DMS53 treated with DMSO at 0.1 percent for 48 hours (cell line): Measurements from ENCODE around the gene ABCC6.
"Not testable (repeated sequence)": the region's sequence is repeated elsewhere in the genome, so short reads cannot be mapped to it uniquely, and the experiment has no call there.

ENCODE experiments used
- DNase-seq: peaks from one replicate; lab custom pipeline; 2025; ENCODE audit not compliant: unreplicated experiment; lab: John Stamatoyannopoulos, UW

ABCC6 gene

GRCh38 chr16:16118337-16118736 is 105.0 kb downstream of the ABCC6 start:
- DNase-seq = no peak

DNA sequence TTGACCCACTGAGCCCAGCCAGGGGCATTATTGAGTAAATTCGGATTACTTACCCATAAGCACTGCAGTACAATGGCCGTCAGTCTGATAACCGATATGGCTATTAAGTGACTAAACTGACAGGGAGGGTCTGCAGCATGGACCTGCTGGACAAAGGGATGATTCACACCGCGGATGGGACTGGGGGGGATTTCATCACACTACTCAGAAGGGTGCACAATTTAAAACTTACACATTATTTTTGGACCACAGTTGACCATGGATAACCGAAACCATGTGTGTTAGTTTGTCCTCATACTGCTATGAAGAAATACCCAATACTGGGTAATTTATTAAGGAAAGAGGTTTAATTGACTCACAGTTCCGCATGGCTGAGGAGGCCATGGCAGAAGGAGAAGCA is 106.5 kb downstream of the ABCC6 start:
- no peak for DNase-seq

DNA sequence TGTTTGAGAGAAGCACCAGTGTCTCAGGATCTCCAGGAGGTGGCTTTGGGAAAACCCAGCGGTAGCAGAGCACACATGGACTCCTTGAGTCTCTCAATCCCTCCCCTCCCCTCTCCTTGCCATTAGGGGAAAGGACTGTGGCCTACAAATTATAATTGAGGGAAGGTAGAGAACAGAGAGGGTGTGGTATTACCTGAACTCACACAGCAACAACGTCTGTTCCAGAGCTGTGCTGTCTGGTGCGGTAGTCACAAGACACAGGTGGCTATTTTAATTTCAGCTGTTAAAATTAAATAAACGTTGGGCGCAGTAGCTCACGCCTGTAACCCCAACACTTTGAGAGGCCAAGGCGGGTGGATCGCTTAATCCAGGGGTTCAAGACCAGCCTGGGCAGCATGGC is 110.2 kb downstream of the ABCC6 start:
- DNase-seq = no peak

- no peak for DNase-seq
Observed at GRCh38 chr16:16112450-16113053, 110.7 kb downstream of the ABCC6 start.

DNA sequence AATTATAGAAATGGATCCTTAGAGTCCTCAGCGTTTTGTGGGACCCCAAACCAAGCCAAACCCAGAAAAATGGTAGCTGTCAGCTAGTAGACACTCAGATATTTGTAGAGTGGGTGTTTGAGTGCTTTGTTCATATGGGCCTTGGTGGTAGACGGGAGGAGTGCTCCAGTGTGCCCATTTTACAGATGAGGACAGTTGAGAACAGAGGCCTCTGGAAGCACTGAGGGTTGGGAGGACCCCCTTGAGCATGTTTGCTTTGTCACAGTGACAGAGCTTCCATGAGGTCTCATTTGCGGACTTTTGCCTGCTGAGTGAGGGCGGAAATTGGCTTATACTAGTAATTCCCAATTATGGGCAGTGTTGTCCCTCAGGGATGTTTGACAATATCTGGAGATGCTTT is 111.7 kb downstream of the ABCC6 start:
- DNase-seq = no peak

DNA sequence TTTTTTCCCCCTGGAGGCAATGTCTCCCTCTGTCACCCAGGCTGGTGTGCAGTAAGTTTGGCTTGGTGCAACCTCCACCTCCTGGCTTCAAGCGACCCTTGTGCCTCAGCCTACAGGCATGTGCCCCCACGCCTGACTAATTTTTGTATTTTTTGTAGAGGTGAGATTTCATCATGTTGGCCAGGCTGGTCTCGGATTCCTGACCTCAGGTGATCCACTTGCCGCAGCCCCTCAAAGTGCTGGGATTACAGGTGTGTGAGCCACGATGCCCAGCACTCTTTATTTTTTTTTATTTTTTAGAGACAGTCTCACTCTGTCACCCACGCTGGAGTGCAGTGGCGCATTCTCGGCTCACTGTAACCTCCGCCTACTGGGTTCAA is 113.2 kb downstream of the ABCC6 start:
- DNase-seq = no peak

- DNase-seq = no peak
Observed at GRCh38 chr16:16109453-16110110, 113.7 kb downstream of the ABCC6 start.

GRCh38 chr16:16108759-16109158 is 114.5 kb downstream of the ABCC6 start:
- DNase-seq = no peak

DNA sequence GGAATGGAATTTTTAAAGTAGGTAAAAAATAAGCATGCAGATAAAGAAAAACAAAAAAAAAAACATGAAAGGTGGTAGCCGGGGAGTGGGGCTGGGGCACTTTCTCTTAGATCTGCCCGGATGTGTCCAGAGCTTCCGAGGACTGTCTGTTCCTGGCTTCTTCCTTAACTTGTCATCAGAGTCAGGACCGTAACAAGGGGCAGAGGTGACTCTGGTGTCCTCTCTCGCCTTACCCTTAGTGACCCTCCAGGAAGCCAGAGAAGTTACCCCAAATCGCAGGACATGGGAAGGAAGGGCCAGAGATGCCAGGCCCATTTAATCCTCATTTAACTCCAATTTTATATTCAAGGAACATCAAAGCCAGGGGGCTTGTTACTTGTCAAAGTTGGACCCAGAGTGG is 115.5 kb downstream of the ABCC6 start:
- DNase-seq = no peak

- no peak for DNase-seq
Observed at GRCh38 chr16:16106466-16106865, 116.8 kb downstream of the ABCC6 start.

DNA sequence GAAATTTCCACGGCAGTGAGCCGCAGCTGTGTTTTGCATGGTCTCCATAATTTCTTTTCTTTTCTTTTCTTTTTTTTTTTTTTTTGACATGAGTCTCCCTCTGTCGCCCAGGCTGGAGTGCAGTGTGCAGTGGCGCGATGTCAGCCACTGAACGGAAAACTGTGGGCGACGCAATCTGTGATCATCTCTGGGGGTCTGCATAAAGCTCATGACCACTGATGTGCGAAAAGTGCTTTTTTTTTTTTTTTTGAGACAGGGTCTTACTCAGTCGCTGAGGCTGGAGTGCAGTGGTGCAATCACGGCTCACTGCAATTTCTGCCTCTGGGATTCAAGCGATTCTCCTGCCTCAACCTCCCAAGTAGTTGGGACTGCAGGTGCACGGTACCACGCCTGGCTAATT is 117.6 kb downstream of the ABCC6 start:
- DNase-seq = no peak

DNA sequence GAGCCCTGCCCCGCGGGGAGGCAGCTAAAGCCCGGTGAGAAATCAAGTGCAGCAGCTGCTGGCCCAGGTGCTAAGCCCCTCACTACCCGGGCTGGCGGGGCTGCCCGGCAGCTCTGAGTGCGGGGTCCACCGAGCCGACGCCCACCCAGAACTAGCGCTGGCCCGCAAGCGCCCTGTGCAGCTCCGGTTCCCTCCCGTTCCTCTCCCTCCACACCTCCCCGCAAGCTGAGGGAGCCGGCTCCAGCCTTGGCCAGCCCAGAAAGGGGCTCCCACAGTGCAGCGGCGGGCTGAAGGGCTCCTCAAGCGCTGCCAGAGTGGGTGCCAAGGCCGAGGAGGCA is 118.5 kb downstream of the ABCC6 start:
- not testable (repeated sequence) for DNase-seq

DNA sequence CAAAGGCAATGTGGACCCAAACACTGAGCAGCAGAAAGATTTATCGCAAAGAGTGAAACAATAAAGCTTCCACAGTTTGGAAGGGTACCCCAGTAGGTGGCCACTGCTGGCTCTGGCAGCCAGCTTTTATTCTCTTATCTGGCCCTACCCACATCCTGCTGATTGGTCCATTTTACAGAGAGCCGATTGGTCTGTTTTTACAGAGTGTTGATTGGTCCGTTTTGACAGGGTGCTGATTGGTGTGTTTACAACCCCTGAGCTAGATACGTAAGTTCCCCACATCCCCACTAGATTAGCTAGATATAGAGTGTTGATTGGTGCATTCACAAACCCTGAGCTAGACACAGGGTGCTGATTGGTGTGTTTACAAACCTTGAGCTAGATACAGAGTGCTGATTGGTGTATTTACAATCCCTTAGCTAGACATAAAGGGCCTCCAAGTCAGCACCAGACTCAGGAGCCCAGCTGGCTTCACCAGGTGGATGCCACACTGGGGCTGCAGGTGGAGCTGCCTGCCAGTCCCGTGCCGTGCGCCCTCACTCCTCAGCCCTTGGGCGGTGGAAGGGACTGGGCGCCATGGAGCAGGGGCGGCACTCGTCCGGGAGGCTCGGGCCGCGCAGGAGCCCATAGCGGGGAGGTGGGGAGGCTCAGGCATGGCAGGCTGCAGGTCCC is 119.0 kb downstream of the ABCC6 start:
- DNase-seq = not testable (repeated sequence)

DNA sequence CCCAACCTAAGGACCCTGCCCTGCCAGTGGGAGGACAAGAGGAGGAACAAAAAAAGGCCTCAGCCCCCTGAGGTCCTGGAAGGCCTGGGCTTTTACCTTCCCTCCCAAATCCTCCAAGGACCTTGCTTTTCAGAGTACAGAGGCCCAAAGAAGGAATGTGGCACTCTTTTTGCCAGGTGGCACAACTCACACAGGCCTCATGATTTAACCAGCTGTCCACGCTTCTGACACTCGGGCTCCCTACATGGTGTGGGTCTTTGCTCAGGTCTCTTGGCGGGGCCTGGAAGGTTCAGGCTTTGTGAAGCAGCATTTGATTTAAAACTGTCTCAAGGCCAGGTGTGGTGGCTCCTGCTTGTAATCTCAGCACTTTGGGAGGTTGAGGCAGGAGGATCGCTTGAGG is 120.6 kb downstream of the ABCC6 start:
- no peak for DNase-seq

- DNase-seq = no peak
Observed at GRCh38 chr16:16101585-16101984, 121.7 kb downstream of the ABCC6 start.

- no peak for DNase-seq
Observed at GRCh38 chr16:16100631-16101030, 122.7 kb downstream of the ABCC6 start.

- DNase-seq = no peak
Observed at GRCh38 chr16:16099320-16099719, 124.0 kb downstream of the ABCC6 start.
